ENCODE measurements around the gene FNDC3B.

Gene FNDC3B

GRCh38 chr3:172256101-172256734, 216.8 kb downstream of the FNDC3B start:
- in situ Hi-C loops (cut with MboI; ENCODE audit: low pct_unique_long_range_greater_than_20kb, low sequenced_read_pairs): no loop called here
- no peak for DNase-seq

GRCh38 chr3:172257648-172258400, 218.4 kb downstream of the FNDC3B start:
- in situ Hi-C loops (cut with MboI; ENCODE audit: low pct_unique_long_range_greater_than_20kb, low sequenced_read_pairs): no loop called here
- no peak for DNase-seq

GRCh38 chr3:172258624-172259023, 219.2 kb downstream of the FNDC3B start:
- in situ Hi-C loops (cut with MboI; ENCODE audit: low pct_unique_long_range_greater_than_20kb, low sequenced_read_pairs): no loop called here
- no peak for DNase-seq

GRCh38 chr3:172259111-172259541, 219.7 kb downstream of the FNDC3B start:
- DNase-seq: no peak

GRCh38 chr3:172259726-172260248, 220.4 kb downstream of the FNDC3B start:
- in situ Hi-C loops (cut with MboI; ENCODE audit: low pct_unique_long_range_greater_than_20kb, low sequenced_read_pairs): no loop called here
- DNase-seq: no peak

More at GRCh38 chr3:172259111-172259541, 219.7 kb downstream of the FNDC3B start:
- in situ Hi-C loops (cut with MboI; ENCODE audit: low pct_unique_long_range_greater_than_20kb, low sequenced_read_pairs): no loop called here

- in situ Hi-C loops (cut with MboI; ENCODE audit: low pct_unique_long_range_greater_than_20kb, low sequenced_read_pairs): no loop called here
- no peak for DNase-seq
Observed at GRCh38 chr3:172260381-172260780, 221.0 kb downstream of the FNDC3B start.

- no peak for DNase-seq
- in situ Hi-C loops (cut with MboI; ENCODE audit: low pct_unique_long_range_greater_than_20kb, low sequenced_read_pairs): no loop called here
Observed at GRCh38 chr3:172261054-172261453, 221.7 kb downstream of the FNDC3B start.

- DNase-seq: no peak
Observed at GRCh38 chr3:172262991-172263608, 223.7 kb downstream of the FNDC3B start.

GRCh38 chr3:172263781-172264486, 224.6 kb downstream of the FNDC3B start:
- in situ Hi-C loops (cut with MboI; ENCODE audit: low pct_unique_long_range_greater_than_20kb, low sequenced_read_pairs): no loop called here
- no peak for DNase-seq

More at GRCh38 chr3:172262991-172263608, 223.7 kb downstream of the FNDC3B start:
- in situ Hi-C loops (cut with MboI; ENCODE audit: low pct_unique_long_range_greater_than_20kb, low sequenced_read_pairs): no loop called here

- in situ Hi-C loops (cut with MboI; ENCODE audit: low pct_unique_long_range_greater_than_20kb, low sequenced_read_pairs): no loop called here
- no peak for DNase-seq
Observed at GRCh38 chr3:172266103-172266502, 226.7 kb downstream of the FNDC3B start.

GRCh38 chr3:172268425-172268824, 229.0 kb downstream of the FNDC3B start:
- in situ Hi-C loops (cut with MboI; ENCODE audit: low pct_unique_long_range_greater_than_20kb, low sequenced_read_pairs): no loop called here
- no peak for DNase-seq

- DNase-seq: no peak
- in situ Hi-C loops (cut with MboI; ENCODE audit: low pct_unique_long_range_greater_than_20kb, low sequenced_read_pairs): no loop called here
Observed at GRCh38 chr3:172268868-172269267, 229.5 kb downstream of the FNDC3B start.

- DNase-seq: no peak
- in situ Hi-C loops (cut with MboI; ENCODE audit: low pct_unique_long_range_greater_than_20kb, low sequenced_read_pairs): no loop called here
Observed at GRCh38 chr3:172270557-172271166, 231.3 kb downstream of the FNDC3B start.

GRCh38 chr3:172271386-172271976, 232.1 kb downstream of the FNDC3B start:
- no peak for DNase-seq
- in situ Hi-C loops (cut with MboI; ENCODE audit: low pct_unique_long_range_greater_than_20kb, low sequenced_read_pairs): no loop called here

- in situ Hi-C loops (cut with MboI; ENCODE audit: low pct_unique_long_range_greater_than_20kb, low sequenced_read_pairs): no loop called here
- no peak for DNase-seq
Observed at GRCh38 chr3:172272698-172273097, 233.3 kb downstream of the FNDC3B start.

GRCh38 chr3:172273378-172273777, 234.0 kb downstream of the FNDC3B start:
- DNase-seq: no peak
- in situ Hi-C loops (cut with MboI; ENCODE audit: low pct_unique_long_range_greater_than_20kb, low sequenced_read_pairs): no loop called here

GRCh38 chr3:172274906-172275305, 235.5 kb downstream of the FNDC3B start:
- in situ Hi-C loops (cut with MboI; ENCODE audit: low pct_unique_long_range_greater_than_20kb, low sequenced_read_pairs): no loop called here
- no peak for DNase-seq

- DNase-seq: no peak
- in situ Hi-C loops (cut with MboI; ENCODE audit: low pct_unique_long_range_greater_than_20kb, low sequenced_read_pairs): no loop called here
Observed at GRCh38 chr3:172275586-172275985, 236.2 kb downstream of the FNDC3B start.

GRCh38 chr3:172276103-172276502, 236.7 kb downstream of the FNDC3B start:
- in situ Hi-C loops (cut with MboI; ENCODE audit: low pct_unique_long_range_greater_than_20kb, low sequenced_read_pairs): no loop called here
- DNase-seq: no peak

Measured in KBM-7 (cell line).